Progenitor cell of endocrine pancreas (in vitro differentiated cells): ENCODE results near the gene FARS2. TPM values are rescaled to one million over a fixed set of nuclear protein-coding genes. Genes with fewer than 3 reads are reported as not detected.

Experiments
- DNase-seq: peaks from one replicate; pipeline ENCODE4 v3.0.0; 2021; ENCODE audit warnings: low spot score; ENCODE audit not compliant: unreplicated experiment
- H3K27ac Mint-ChIP-seq: 2 replicates; pipeline ENCODE4 v1.8.0; 2021; ENCODE audit warnings: mild to moderate bottlenecking, moderate library complexity, mixed read lengths
- H3K27me3 Mint-ChIP-seq: 2 replicates; pipeline ENCODE4 v1.8.0; 2021; ENCODE audit warnings: mixed read lengths
- H3K36me3 Mint-ChIP-seq: 2 replicates; pipeline ENCODE4 v1.8.0; 2022; ENCODE audit warnings: mixed read lengths; ENCODE audit not compliant: insufficient read depth
- H3K4me1 Mint-ChIP-seq: 2 replicates; pipeline ENCODE4 v1.8.0; 2021; ENCODE audit warnings: low read depth, mixed read lengths
- H3K4me3 Mint-ChIP-seq: 2 replicates; pipeline ENCODE4 v1.8.0; 2021; ENCODE audit warnings: low read depth, mild to moderate bottlenecking, moderate library complexity, mixed read lengths
- H3K9me3 Mint-ChIP-seq: 2 replicates; pipeline ENCODE4 v1.8.0; 2021; ENCODE audit warnings: low read depth, mixed read lengths
- total RNA-seq: library from RNA; stranded (reverse); gene quantifications from 2 replicates; pipeline ENCODE4 v1.2.1, GENCODE V29; 2021
- TF ChIP-seq, protein P1 (sequence below): fragments of 200-600 bp; sonication (generic); IDR thresholded peaks from one replicate; pipeline ENCODE4 v1.5.0; 2021; ENCODE audit warnings: antibody characterized with exemption, mild to moderate bottlenecking; ENCODE audit not compliant: unreplicated experiment

FARS2 gene
- total RNA-seq, 1 donor from 2014 or later, result 20.8 TPM

DNA sequence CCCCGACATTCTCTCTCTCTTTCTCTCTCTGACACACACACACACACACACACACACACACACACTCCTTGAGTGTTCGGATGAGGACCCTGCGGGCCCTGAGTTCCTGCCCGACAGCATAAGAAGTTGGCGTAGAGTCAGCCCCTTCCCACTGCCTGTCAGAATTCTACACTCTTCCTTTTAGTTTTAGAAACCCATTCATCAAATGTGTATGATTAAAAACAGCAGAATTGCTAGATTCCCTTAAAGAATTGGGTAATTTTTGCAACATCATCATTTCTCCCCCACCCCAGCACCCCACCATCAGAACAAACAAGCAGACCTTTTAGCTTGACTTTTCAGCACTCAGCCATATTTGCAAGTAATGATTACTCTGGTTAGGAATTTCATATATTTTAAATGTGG, 322.8 kb downstream of the FARS2 start:
- DNase-seq, result no peak
- Mint-ChIP-seq H3K4me1 (no peaks in the 10 kb centered on the region), H3K36me3 (peaks cover 6% of the 10 kb centered on the region), H3K9me3 (peaks cover 10% of the 10 kb centered on the region), H3K27me3 (no peaks in the 10 kb centered on the region), H3K4me3 (no peak overlapping the region), H3K27ac (no peak overlapping the region)
- TF ChIP-seq, protein P1, sequence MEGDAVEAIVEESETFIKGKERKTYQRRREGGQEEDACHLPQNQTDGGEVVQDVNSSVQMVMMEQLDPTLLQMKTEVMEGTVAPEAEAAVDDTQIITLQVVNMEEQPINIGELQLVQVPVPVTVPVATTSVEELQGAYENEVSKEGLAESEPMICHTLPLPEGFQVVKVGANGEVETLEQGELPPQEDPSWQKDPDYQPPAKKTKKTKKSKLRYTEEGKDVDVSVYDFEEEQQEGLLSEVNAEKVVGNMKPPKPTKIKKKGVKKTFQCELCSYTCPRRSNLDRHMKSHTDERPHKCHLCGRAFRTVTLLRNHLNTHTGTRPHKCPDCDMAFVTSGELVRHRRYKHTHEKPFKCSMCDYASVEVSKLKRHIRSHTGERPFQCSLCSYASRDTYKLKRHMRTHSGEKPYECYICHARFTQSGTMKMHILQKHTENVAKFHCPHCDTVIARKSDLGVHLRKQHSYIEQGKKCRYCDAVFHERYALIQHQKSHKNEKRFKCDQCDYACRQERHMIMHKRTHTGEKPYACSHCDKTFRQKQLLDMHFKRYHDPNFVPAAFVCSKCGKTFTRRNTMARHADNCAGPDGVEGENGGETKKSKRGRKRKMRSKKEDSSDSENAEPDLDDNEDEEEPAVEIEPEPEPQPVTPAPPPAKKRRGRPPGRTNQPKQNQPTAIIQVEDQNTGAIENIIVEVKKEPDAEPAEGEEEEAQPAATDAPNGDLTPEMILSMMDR, result no peak

DNA sequence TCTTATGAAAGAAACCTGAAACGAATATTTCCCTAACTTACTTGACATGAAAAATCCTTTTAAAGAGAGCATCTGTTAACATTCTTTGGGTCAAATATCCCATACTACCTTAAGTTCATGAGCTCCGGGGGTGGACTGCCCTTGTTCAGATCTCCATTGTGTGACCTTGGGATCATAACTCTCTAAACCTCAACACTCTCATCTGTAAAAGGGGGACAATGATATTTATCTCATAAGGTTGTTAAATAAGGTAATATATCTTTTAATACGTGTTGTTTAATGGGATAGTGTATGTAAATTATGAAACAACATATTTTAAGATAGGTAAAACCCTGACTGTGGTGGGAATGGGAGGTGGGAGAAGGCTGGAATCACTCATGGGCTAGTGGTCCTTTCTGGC, 326.3 kb downstream of the FARS2 start:
- Mint-ChIP-seq H3K36me3 (peaks cover 6% of the 10 kb centered on the region), H3K27ac (no peak overlapping the region), H3K4me1 (no peaks in the 10 kb centered on the region), H3K9me3 (peaks cover 10% of the 10 kb centered on the region), H3K4me3 (no peak overlapping the region), H3K27me3 (no peaks in the 10 kb centered on the region)
- DNase-seq, result no peak
- TF ChIP-seq, protein P1, result no peak

DNA sequence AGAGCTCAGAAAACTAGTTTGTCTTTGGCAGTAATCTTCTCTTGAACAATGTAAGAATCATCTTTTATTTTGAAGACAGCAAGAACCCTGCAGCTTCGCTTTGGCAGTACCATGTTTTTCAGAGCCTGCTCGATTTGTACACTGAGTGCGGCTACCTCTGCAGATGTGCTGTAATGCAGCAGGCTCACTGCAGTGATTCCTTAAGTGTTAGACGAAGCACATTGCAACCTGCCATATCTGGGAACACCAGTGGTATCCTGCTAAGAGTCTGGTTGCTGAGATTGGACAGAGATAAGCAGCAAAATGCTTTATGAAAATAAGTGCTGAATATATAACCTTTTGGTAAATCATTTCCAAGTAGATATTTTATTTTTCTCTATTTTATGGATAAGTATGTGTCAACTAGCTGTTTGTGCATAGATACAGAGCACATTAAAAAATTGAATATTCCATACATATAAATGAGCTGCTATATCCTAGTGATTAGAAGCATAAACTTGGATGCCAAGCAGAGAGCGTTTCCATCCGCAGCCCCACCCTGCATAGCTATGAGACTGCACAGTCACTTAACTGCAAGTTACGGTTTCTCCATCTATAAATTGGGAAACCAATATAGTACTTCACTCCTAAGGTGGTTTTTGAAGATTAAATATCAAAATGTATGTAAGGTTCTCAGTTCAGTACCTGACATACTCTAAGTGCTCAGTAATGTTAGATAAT, 328.3 kb downstream of the FARS2 start:
- Mint-ChIP-seq H3K9me3 (peaks cover 10% of the 10 kb centered on the region), H3K27ac (no peak overlapping the region), H3K4me1 (no peaks in the 10 kb centered on the region), H3K36me3 (peaks cover 6% of the 10 kb centered on the region), H3K4me3 (no peak overlapping the region), H3K27me3 (no peaks in the 10 kb centered on the region)
- no peak for DNase-seq
- TF ChIP-seq, protein P1, result no peak

DNA sequence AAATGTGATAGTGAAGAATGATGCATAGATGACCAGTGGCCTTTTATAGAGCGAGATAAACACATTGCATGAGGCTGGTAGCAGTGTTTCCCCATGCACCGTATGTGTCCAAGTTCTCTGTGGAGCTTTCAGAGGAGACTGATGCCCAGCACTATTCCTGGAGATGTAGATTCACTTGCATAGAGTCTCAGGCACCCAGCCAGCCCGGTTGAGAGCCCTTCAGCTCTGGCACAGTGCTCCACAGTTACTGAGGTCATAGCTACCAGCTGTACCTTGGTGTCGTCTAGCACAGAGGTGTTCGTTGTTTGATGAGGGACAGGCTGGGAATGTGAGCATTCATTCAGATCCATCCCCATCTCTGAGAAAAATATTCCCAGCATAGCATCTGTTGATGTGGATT, 328.9 kb downstream of the FARS2 start:
- Mint-ChIP-seq H3K36me3 (peaks cover 6% of the 10 kb centered on the region), H3K9me3 (peaks cover 10% of the 10 kb centered on the region), H3K27me3 (no peaks in the 10 kb centered on the region), H3K27ac (no peak overlapping the region), H3K4me3 (no peak overlapping the region), H3K4me1 (no peaks in the 10 kb centered on the region)
- no peak for DNase-seq
- TF ChIP-seq, protein P1, result no peak

DNA sequence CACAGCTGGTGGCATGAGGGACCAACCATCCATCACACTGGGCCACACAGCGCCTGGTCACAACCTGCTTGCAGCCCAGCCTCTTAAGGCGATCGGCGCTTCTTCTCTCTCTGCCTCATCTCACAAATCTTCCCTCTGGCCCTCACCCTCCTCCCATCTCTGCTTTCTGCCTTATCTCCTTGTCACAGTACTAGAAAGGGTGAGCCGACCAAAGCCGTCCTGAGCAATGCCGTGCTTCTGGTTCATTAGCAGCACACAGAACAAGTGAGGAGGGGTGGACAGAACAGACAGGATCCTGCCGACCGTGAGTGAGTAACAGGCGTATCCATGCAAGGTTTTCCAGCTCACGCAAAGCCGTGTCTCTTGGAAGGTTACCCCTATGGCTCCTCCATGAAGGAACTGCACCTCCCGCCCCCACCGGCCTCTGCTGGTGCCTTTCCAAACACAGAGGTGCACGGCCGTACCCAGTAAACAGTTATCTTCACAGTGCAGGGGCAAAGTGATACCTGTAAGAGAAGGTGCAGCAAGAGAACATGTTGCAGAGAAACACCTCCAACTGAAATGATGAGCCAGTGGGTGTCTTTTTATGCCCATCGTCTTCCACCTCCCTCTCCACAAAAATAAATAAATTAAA, 331.7 kb downstream of the FARS2 start:
- H3K27ac Mint-ChIP-seq, result no peak overlapping the region

More for the DNA sequence above, 331.7 kb downstream of the FARS2 start:
- Mint-ChIP-seq H3K27me3 (no peaks in the 10 kb centered on the region), H3K4me1 (no peaks in the 10 kb centered on the region), H3K4me3 (no peak overlapping the region), H3K9me3 (no peaks in the 10 kb centered on the region), H3K36me3 (no peaks in the 10 kb centered on the region)
- TF ChIP-seq, protein P1, result no peak
- no peak for DNase-seq
